Peyer's patch (tissue), 4 donors: ENCODE results near the gene SLC41A3. TPM values are rescaled to one million over a fixed set of nuclear protein-coding genes. Genes with fewer than 3 reads are reported as not detected.
"Not testable (repeated sequence)": the region's sequence is repeated elsewhere in the genome, so short reads cannot be mapped to it uniquely, and the experiment has no call there.

Experiments
- DNase-seq, 3 donors: peaks; one replicate each; pipeline ENCODE4 v3.0.0-alpha.2; 2017 to 2019
- H3K27ac ChIP-seq, 4 donors: fragments of 200-600 bp; sonication (generic); one replicate each; pipeline ENCODE4 v1.5.1; 2016 to 2019
- H3K27me3 ChIP-seq, 2 donors: fragments of 200-600 bp; sonication (generic); one replicate each; pipeline ENCODE4 v1.5.1; 2019
- H3K36me3 ChIP-seq, 3 donors: fragments of 200-600 bp; sonication (generic); one replicate each; pipeline ENCODE4 v1.5.1; 2016 to 2019
- H3K4me1 ChIP-seq, 4 donors: fragments of 200-600 bp; sonication (generic); one replicate each; pipeline ENCODE4 v1.5.1; 2016 to 2019
- H3K4me3 ChIP-seq, 4 donors: fragments of 200-600 bp; sonication (generic); 1 replicate in 3 of 4; 2 replicates in 1 of 4; pipeline ENCODE4 v1.5.1; 2016 to 2019; ENCODE audit warnings: mild to moderate bottlenecking in 1 of 4
- H3K9me3 ChIP-seq, 4 donors: fragments of 200-600 bp; sonication (generic); one replicate each; pipeline ENCODE4 v1.5.1; 2016 to 2019; ENCODE audit warnings: mild to moderate bottlenecking in 1 of 4
- CTCF ChIP-seq, 6 experiments: fragments of 450-650 bp in 4 of 6; fragments of 200-600 bp in 2 of 6; sonication (generic) in 1 of 6; IDR thresholded peaks; one replicate each; pipeline ENCODE4 v1.5.1; 2017 to 2019; ENCODE audit warnings: antibody characterized with exemption in 6 of 6, mild to moderate bottlenecking in 3 of 6, moderate library complexity in 1 of 6
- POLR2A ChIP-seq, 2 donors: fragments of 450-650 bp; IDR thresholded peaks; one replicate each; pipeline ENCODE4 v1.5.1; 2017; ENCODE audit warnings: antibody characterized with exemption in 2 of 2, mild to moderate bottlenecking in 2 of 2, moderate library complexity in 2 of 2
- total RNA-seq, 4 donors: library from RNA; depleted of rRNA; stranded (reverse); fragments of >200 nt; gene quantifications; one replicate each; pipeline ENCODE4 v1.1.0, GENCODE V29; 2016

SLC41A3 gene
- total RNA-seq, 4 donors from 2014 or later = 45.4 to 79.9 (median 58.5) TPM

DNA sequence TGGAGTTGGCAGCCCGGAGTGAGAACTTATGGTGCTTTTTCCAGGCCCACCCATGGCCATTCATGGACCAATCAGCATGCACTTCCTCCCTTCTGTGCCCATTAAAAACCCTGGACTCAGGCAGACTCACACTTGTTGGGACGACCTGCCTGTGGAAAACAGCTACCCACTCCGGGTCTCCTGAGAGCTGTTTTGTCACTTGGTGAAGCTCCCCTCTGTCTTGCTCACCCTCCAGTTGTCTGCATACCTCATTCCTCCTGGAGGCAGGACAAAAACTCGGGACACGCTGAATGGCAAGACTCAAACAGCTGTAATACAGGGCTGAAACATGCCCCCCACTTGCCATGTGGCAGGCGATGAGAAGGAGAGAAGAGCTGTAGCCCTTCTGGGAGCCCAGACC, 79.7 kb downstream of the SLC41A3 start:
- no peak for DNase-seq
- TF ChIP-seq CTCF (IDR thresholded peaks at IDR 0.05) = no peak
- TF ChIP-seq POLR2A (IDR thresholded peaks at IDR 0.05) = no peak
- H3K4me1 ChIP-seq = no peaks in the 10 kb centered on the region
- no peaks in the 10 kb centered on the region for H3K27me3 ChIP-seq
- no peaks in the 10 kb centered on the region for H3K9me3 ChIP-seq
- no peak overlapping the region for H3K27ac ChIP-seq
- H3K36me3 ChIP-seq = peaks cover 0 to 30% (median 0%) of the 10 kb centered on the region in 3 donors
- H3K4me3 ChIP-seq = no peak overlapping the region

DNA sequence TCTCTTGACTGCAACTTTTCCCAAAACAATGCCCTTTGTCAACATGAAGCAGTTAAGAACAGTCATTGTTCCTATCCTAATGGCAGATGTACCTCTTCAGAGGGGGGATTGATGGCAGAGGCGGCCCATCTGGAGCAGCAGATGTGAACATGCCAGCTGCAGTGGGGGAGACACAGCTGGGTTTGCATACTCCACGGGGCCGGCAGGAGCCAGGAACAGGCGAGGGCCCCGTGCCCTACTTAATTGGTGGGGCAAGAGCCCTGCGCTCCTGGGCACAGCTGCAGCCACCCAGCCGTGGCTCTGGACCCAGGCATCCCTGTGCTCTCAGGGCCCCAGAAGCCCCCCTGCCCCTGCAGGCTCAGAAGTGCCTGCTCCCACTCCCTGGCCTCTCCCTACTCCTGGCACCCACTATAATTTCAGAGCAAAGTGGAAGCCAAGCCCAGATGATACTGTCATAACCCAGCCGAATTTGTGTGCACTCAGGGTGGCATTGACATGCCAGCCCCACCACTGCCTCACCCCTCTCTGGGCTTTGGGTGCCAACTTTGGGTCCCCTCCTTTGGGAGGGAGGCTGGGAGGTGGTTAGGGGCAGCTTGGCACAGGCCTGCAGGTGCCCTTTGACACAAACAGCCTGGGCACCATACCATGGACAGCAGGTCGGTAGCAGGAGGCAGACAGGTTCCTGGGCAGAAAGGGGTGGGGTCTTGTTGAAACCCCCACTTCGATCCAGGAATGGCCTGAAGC, 80.3 kb downstream of the SLC41A3 start:
- no peak for DNase-seq
- H3K27me3 ChIP-seq = no peaks in the 10 kb centered on the region
- no peaks in the 10 kb centered on the region for H3K9me3 ChIP-seq
- no peak overlapping the region for H3K27ac ChIP-seq
- H3K4me1 ChIP-seq = no peaks in the 10 kb centered on the region
- TF ChIP-seq POLR2A (IDR thresholded peaks at IDR 0.05) (no peak), CTCF (IDR thresholded peaks at IDR 0.05) (no peak)
- H3K4me3 ChIP-seq = no peak overlapping the region
- peaks cover 0 to 24% (median 0%) of the 10 kb centered on the region in 3 donors for H3K36me3 ChIP-seq

GRCh38 chr3:126002189-126002588, 81.7 kb downstream of the SLC41A3 start:
- Histone ChIP-seq H3K4me3 (no peak overlapping the region), H3K4me1 (no peaks in the 10 kb centered on the region), H3K36me3 (peaks cover 0 to 9% (median 0%) of the 10 kb centered on the region in 3 donors), H3K27ac (no peak overlapping the region), H3K9me3 (no peaks in the 10 kb centered on the region), H3K27me3 (no peaks in the 10 kb centered on the region)
- TF ChIP-seq POLR2A (IDR thresholded peaks at IDR 0.05) (no peak), CTCF (IDR thresholded peaks at IDR 0.05) (no peak)
- no peak for DNase-seq

- not testable (repeated sequence) for H3K27me3 ChIP-seq, DNase-seq, H3K27ac ChIP-seq, H3K36me3 ChIP-seq, H3K9me3 ChIP-seq, H3K4me3 ChIP-seq, H3K4me1 ChIP-seq
Measured at GRCh38 chr3:125996751-125997150, 87.2 kb downstream of the SLC41A3 start.

GRCh38 chr3:125990253-125990970, 93.5 kb downstream of the SLC41A3 start:
- Histone ChIP-seq H3K4me3 (peak overlapping the region; percentile 42 to 67 (median 59)), H3K36me3 (no peaks in the 10 kb centered on the region), H3K27me3 (no peaks in the 10 kb centered on the region), H3K27ac (peak overlapping the region; percentile 53 to 81 (median 68)), H3K4me1 (peaks cover 0 to 6% (median 0%) of the 10 kb centered on the region in 4 donors), H3K9me3 (no peaks in the 10 kb centered on the region)
- peak; percentile 78 to 90 (median 82) for DNase-seq
- TF ChIP-seq CTCF (IDR thresholded peaks at IDR 0.05) (no peak), POLR2A (IDR thresholded peaks at IDR 0.05) (peak in 1 of 2 donors; percentile 27)

GRCh38 chr3:125984951-125985350, 99.0 kb downstream of the SLC41A3 start:
- H3K4me1 ChIP-seq, H3K9me3 ChIP-seq, H3K27ac ChIP-seq, H3K27me3 ChIP-seq, H3K4me3 ChIP-seq, DNase-seq, H3K36me3 ChIP-seq: not testable (repeated sequence)

GRCh38 chr3:125977104-125977503, 106.8 kb downstream of the SLC41A3 start:
- not testable (repeated sequence) for DNase-seq, H3K27ac ChIP-seq

GRCh38 chr3:125976003-125976390, 107.9 kb downstream of the SLC41A3 start:
- not testable (repeated sequence) for H3K27ac ChIP-seq, H3K4me1 ChIP-seq, DNase-seq, H3K9me3 ChIP-seq, H3K4me3 ChIP-seq, H3K27me3 ChIP-seq, H3K36me3 ChIP-seq

More at GRCh38 chr3:125977104-125977503, 106.8 kb downstream of the SLC41A3 start:
- H3K36me3 ChIP-seq, H3K4me3 ChIP-seq, H3K4me1 ChIP-seq, H3K9me3 ChIP-seq, H3K27me3 ChIP-seq: not testable (repeated sequence)

- DNase-seq, H3K27me3 ChIP-seq, H3K36me3 ChIP-seq, H3K4me3 ChIP-seq, H3K27ac ChIP-seq, H3K4me1 ChIP-seq, H3K9me3 ChIP-seq: not testable (repeated sequence)
Measured at GRCh38 chr3:125975245-125976002, 108.5 kb downstream of the SLC41A3 start.
